Activated T-helper 2 cell treated with anti-CD3 and anti-CD28 coated beads, Interferon-gamma antibody, Interleukin-2, Interleukin-4, amounts not matched to agents 10 μg/mL and 5 μg/mL and 100 μg/mL, durations not matched to agents 14 hours and 24 hours and 36 hours (primary cell): ENCODE data around the gene GLYR1. TPM values are rescaled to one million over a fixed set of nuclear protein-coding genes. Genes with fewer than 3 reads are reported as not detected.

ENCODE experiments used
- DNase-seq: peaks from one replicate; pipeline ENCODE4 v3.0.0; 2021; ENCODE audit warnings: low spot score
- H3K27ac Mint-ChIP-seq: one replicate; pipeline ENCODE4 v1.8.0; 2021; ENCODE audit warnings: mixed read lengths
- H3K27me3 Mint-ChIP-seq: one replicate; pipeline ENCODE4 v1.8.0; 2021; ENCODE audit warnings: low read depth, mixed read lengths
- H3K36me3 Mint-ChIP-seq: one replicate; pipeline ENCODE4 v1.8.0; 2021; ENCODE audit warnings: low read depth, mixed read lengths
- H3K4me1 Mint-ChIP-seq: one replicate; pipeline ENCODE4 v1.8.0; 2021; ENCODE audit warnings: low read depth, mixed read lengths
- H3K4me3 Mint-ChIP-seq: one replicate; pipeline ENCODE4 v1.8.0; 2021; ENCODE audit warnings: low read depth, mild to moderate bottlenecking, moderate library complexity, mixed read lengths
- H3K9me3 Mint-ChIP-seq: one replicate; pipeline ENCODE4 v1.8.0; 2021; ENCODE audit warnings: mixed read lengths
- intact Hi-C: fragments of 100-400 bp; cut with micrococcal nuclease; formaldehyde crosslinking; loops from one replicate; pipeline ENCODE4 v1.15.1; 2023
- total RNA-seq: library from RNA; stranded (reverse); gene quantifications from 2 replicates; pipeline ENCODE4 v1.2.3, GENCODE V29; 2022

GLYR1 gene
- total RNA-seq, 1 donor from 2014 or later, result 104 TPM

- H3K4me1 Mint-ChIP-seq, result peaks cover 17% of the 10 kb centered on the region
These were observed 8.3 kb upstream of the GLYR1 start for GRCh38 chr16:4855371-4855770.

GRCh38 chr16:4852221-4852872 lies 5.3 kb upstream of the GLYR1 start:
- DNase-seq, result no peak
- Mint-ChIP-seq H3K4me1 (peaks cover 36% of the 10 kb centered on the region), H3K4me3 (no peak overlapping the region), H3K27ac (no peak overlapping the region), H3K27me3 (no peaks in the 10 kb centered on the region), H3K9me3 (no peaks in the 10 kb centered on the region), H3K36me3 (peaks cover 34% of the 10 kb centered on the region)
- intact Hi-C loops, result no loop called here

More at GRCh38 chr16:4855371-4855770, 8.3 kb upstream of the GLYR1 start:
- Mint-ChIP-seq H3K36me3 (peaks cover 52% of the 10 kb centered on the region), H3K27me3 (no peaks in the 10 kb centered on the region), H3K4me3 (no peak overlapping the region), H3K27ac (no peak overlapping the region), H3K9me3 (no peaks in the 10 kb centered on the region)
- intact Hi-C loops, result no loop called here
- no peak for DNase-seq

- H3K27ac Mint-ChIP-seq, result no peak overlapping the region
- H3K36me3 Mint-ChIP-seq, result peaks cover 36% of the 10 kb centered on the region
- DNase-seq, result no peak
- no peak overlapping the region for H3K4me3 Mint-ChIP-seq
- H3K27me3 Mint-ChIP-seq, result no peaks in the 10 kb centered on the region
- peaks cover 48% of the 10 kb centered on the region for H3K4me1 Mint-ChIP-seq
- no peaks in the 10 kb centered on the region for H3K9me3 Mint-ChIP-seq
- intact Hi-C loops, result no loop called here
These were observed 3.1 kb upstream of the GLYR1 start for GRCh38 chr16:4850211-4850610.

GRCh38 chr16:4847774-4848587 lies 893 bp upstream of the GLYR1 start:
- H3K4me1 Mint-ChIP-seq, result peaks cover 51% of the 10 kb centered on the region
- H3K27ac Mint-ChIP-seq, result peak overlapping the region; percentile 60
- no peaks in the 10 kb centered on the region for H3K27me3 Mint-ChIP-seq
- H3K4me3 Mint-ChIP-seq, result peak overlapping the region; percentile 84
- intact Hi-C loops, result loop anchor here (1.0 to 10.0 kb wide), 6 partner anchors 45 to 247 kb away; partner anchors contain the start of genes ANKS3, DNAAF8, EEF2KMT and NUDT16L1
- DNase-seq, result peak; percentile 42
- H3K9me3 Mint-ChIP-seq, result no peaks in the 10 kb centered on the region
- H3K36me3 Mint-ChIP-seq, result peaks cover 38% of the 10 kb centered on the region

GRCh38 chr16:4846503-4846900 lies 586 bp downstream of the GLYR1 start:
- H3K27ac Mint-ChIP-seq, result peak overlapping the region; percentile 68
- intact Hi-C loops, result loop anchor here (2.0 to 10.0 kb wide), 3 partner anchors 44 to 248 kb away; partner anchors contain the start of genes EEF2KMT, ROGDI and SEC14L5
- peak; percentile 29 for DNase-seq
- peak overlapping the region; percentile 85 for H3K4me3 Mint-ChIP-seq
- H3K9me3 Mint-ChIP-seq, result no peaks in the 10 kb centered on the region
- no peaks in the 10 kb centered on the region for H3K27me3 Mint-ChIP-seq
- peaks cover 44% of the 10 kb centered on the region for H3K4me1 Mint-ChIP-seq
- peaks cover 53% of the 10 kb centered on the region for H3K36me3 Mint-ChIP-seq

- intact Hi-C loops, result loop anchor here (10.0 kb wide), 1 partner anchor 254 kb away; the partner anchor contains the start of gene EEF2KMT
- H3K4me1 Mint-ChIP-seq, result peaks cover 10% of the 10 kb centered on the region
- H3K36me3 Mint-ChIP-seq, result peaks cover 84% of the 10 kb centered on the region
- H3K9me3 Mint-ChIP-seq, result no peaks in the 10 kb centered on the region
- no peak for DNase-seq
- no peaks in the 10 kb centered on the region for H3K27me3 Mint-ChIP-seq
- H3K4me3 Mint-ChIP-seq, result no peak overlapping the region
- no peak overlapping the region for H3K27ac Mint-ChIP-seq
These were observed 6.1 kb downstream of the GLYR1 start for GRCh38 chr16:4840984-4841383.

GRCh38 chr16:4839942-4840341 lies 7.1 kb downstream of the GLYR1 start:
- H3K9me3 Mint-ChIP-seq, result no peaks in the 10 kb centered on the region
- no peak overlapping the region for H3K4me3 Mint-ChIP-seq
- no peak overlapping the region for H3K27ac Mint-ChIP-seq
- no peak for DNase-seq
- H3K36me3 Mint-ChIP-seq, result peaks cover 77% of the 10 kb centered on the region
- H3K27me3 Mint-ChIP-seq, result no peaks in the 10 kb centered on the region
- intact Hi-C loops, result loop anchor here (10.0 kb wide), 1 partner anchor 255 kb away; the partner anchor contains the start of gene EEF2KMT
- peaks cover 2% of the 10 kb centered on the region for H3K4me1 Mint-ChIP-seq

- intact Hi-C loops, result no loop called here
- DNase-seq, result no peak
- Mint-ChIP-seq H3K36me3 (peaks cover 65% of the 10 kb centered on the region), H3K4me1 (no peaks in the 10 kb centered on the region), H3K27ac (no peak overlapping the region), H3K27me3 (no peaks in the 10 kb centered on the region), H3K9me3 (no peaks in the 10 kb centered on the region), H3K4me3 (no peak overlapping the region)
These were observed 9.2 kb downstream of the GLYR1 start for GRCh38 chr16:4837733-4838501.

- intact Hi-C loops, result no loop called here
- Mint-ChIP-seq H3K9me3 (no peaks in the 10 kb centered on the region), H3K27me3 (no peaks in the 10 kb centered on the region), H3K36me3 (peaks cover 65% of the 10 kb centered on the region), H3K4me3 (no peak overlapping the region), H3K4me1 (no peaks in the 10 kb centered on the region), H3K27ac (peak overlapping the region; percentile 54)
- DNase-seq, result no peak
These were observed 10.4 kb downstream of the GLYR1 start for GRCh38 chr16:4836727-4837126.

GRCh38 chr16:4833584-4833983 lies 13.5 kb downstream of the GLYR1 start:
- H3K4me3 Mint-ChIP-seq, result no peak overlapping the region
- H3K36me3 Mint-ChIP-seq, result peaks cover 61% of the 10 kb centered on the region
- no peak overlapping the region for H3K27ac Mint-ChIP-seq
- DNase-seq, result no peak
- no peaks in the 10 kb centered on the region for H3K9me3 Mint-ChIP-seq
- H3K4me1 Mint-ChIP-seq, result no peaks in the 10 kb centered on the region
- H3K27me3 Mint-ChIP-seq, result no peaks in the 10 kb centered on the region
- intact Hi-C loops, result no loop called here

- DNase-seq, result no peak
- intact Hi-C loops, result no loop called here
- no peaks in the 10 kb centered on the region for H3K4me1 Mint-ChIP-seq
These were observed 14.3 kb downstream of the GLYR1 start for GRCh38 chr16:4832698-4833343.

GRCh38 chr16:4831616-4832015 lies 15.5 kb downstream of the GLYR1 start:
- peaks cover 61% of the 10 kb centered on the region for H3K36me3 Mint-ChIP-seq
- H3K4me3 Mint-ChIP-seq, result no peak overlapping the region
- no peak for DNase-seq
- H3K27me3 Mint-ChIP-seq, result no peaks in the 10 kb centered on the region
- H3K4me1 Mint-ChIP-seq, result no peaks in the 10 kb centered on the region
- no peak overlapping the region for H3K27ac Mint-ChIP-seq
- intact Hi-C loops, result no loop called here
- no peaks in the 10 kb centered on the region for H3K9me3 Mint-ChIP-seq

More at GRCh38 chr16:4832698-4833343, 14.3 kb downstream of the GLYR1 start:
- no peak overlapping the region for H3K4me3 Mint-ChIP-seq
- no peak overlapping the region for H3K27ac Mint-ChIP-seq
- H3K9me3 Mint-ChIP-seq, result no peaks in the 10 kb centered on the region
- no peaks in the 10 kb centered on the region for H3K27me3 Mint-ChIP-seq
- peaks cover 63% of the 10 kb centered on the region for H3K36me3 Mint-ChIP-seq
